Bone marrow (tissue), 2 donors: ENCODE results near the gene FYN.

Source experiments
- DNase-seq, 2 donors: peaks; one replicate each; lab custom pipeline; 2025; lab: John Stamatoyannopoulos, UW

The FYN gene

DNA sequence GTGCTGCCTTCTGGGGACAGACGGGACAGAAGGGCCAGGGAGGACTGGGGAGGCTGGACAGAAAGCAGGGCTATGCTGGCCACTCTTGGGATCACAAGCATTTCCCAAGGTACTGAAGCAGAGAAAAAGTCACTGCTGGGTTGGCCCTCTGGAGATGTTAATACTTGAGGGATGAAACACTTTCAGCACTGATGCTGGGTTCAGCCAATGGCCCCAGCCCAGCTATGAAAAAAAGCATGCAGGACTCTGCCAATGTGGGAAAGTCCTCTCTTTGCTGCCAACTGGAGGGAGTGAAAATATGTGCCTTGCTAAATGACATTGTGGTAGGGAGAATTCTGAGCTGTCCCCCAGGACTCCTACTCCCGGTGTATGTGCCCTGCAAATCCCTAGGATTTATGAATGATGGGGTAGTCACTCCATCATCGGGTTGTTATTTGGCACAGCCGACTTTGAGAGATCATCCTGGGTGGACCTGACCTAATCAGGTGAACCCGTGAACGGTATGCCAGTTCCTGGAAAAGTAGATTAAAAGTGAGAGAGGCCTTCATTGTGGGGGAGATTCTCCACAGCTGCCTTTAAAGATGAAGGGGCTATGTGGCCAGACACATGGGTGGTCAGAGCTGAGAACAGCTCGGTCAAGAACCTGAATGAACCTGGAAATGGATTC lies 147.7 kb downstream of the FYN start:
- DNase-seq: no peak

DNA sequence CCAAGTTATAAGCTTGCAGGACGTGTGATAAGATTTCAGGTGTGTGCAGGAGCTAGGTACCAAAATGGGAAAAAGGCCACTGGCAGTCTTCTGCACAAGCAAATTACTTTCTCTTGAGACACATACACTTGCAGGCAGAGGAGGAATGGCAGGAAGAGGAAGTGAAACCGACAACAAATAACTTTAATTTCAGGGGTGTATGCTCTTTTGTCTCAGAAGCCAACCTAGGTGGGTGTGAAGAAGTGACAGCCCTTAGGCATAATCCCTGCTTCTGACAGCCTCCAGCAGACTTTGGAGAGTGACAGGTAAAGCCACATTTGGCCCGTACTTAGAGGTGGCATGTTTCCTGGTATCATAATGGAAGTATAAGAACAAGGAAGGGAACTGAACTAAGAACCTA lies 148.7 kb downstream of the FYN start:
- DNase-seq: peak; percentile 7 to 45

DNA sequence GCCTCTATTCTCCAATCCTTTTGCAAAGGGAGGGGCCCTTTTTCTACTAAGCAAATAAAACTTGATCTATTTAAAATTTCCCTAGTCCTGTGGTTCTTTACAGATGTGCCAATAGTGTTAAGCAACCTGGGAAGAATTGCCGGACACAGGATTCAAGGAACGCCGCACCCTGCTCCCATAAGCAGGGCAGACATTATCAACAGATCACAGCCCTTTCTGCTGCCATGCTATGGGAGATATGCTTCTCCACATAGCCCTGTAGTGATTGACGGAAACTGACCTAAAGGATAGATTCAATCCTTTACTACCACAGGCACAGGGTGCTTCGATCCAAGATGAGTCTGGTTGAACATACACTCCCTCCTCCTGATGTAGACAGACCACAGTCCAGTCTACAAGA lies 149.2 kb downstream of the FYN start:
- no peak for DNase-seq

DNA sequence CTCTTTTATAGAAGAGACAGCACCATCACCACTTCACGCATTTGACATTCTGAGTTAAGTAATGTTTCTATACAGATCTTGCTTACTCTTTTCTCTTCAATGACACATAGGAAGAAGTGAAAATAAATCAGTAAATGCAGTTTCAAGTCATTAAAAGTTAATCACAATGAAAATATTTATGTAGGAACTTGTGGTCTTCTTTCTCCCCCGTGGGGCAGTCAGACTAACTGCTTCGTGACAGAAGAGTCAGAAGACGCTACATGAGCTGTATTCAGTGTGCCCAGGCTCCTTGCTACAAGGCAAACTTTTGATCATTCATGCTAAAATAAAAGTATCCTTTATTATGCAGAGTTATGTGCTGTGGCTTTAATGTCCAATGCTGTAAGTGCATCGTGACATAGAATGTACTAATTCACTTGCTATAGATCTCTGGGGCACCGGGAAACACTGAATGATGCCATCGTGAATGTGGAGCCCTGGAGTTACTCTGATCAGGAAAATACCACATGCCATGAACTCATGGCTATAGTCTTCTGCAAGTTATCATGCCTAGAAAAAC lies 149.8 kb downstream of the FYN start:
- DNase-seq: no peak

DNA sequence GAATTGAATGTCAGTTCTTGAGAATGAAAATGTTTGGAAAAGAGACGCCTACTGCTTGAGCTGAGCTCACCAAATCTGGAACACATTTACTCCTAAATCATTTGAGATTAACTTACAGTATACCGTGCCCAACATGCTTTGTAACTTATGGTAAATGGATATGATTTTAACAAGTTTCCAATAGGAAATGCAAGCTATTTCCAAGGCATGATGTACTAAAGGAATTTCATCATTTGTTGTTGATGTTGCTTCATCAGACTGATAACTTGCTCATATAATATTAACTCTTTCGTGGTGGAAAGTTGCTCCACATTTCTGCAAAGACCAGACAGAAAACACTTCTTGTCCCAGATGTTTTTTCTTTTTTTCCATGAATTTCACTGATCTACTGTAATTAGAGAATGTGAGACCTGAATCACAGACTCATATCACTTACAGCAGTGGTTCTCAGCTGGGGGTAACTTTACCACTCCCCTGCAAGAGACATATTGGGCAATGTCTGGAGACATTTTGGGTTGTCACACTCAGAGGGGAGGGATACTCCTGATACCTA lies 151.0 kb downstream of the FYN start:
- DNase-seq: no peak

DNA sequence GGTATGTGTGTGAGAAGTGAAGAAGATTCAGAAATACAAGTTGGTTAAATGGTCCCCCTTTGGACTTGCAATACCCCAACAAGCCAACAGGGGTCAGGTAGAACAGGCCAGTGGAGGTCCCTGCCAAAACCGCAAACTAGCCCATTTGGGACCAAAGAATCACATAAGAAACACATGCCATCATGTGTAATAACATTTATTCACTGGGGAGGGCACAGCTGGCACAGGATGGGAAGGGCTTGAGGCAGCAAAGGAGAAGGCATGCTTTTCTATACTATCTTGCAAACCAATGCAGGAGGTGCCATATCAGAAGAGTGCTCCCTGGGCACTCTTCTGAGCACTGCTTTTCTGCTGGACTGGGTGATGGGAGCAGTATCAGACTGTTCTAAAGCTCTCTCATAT lies 151.5 kb downstream of the FYN start:
- DNase-seq: peak in 1 of 2 donors; percentile 12

DNA sequence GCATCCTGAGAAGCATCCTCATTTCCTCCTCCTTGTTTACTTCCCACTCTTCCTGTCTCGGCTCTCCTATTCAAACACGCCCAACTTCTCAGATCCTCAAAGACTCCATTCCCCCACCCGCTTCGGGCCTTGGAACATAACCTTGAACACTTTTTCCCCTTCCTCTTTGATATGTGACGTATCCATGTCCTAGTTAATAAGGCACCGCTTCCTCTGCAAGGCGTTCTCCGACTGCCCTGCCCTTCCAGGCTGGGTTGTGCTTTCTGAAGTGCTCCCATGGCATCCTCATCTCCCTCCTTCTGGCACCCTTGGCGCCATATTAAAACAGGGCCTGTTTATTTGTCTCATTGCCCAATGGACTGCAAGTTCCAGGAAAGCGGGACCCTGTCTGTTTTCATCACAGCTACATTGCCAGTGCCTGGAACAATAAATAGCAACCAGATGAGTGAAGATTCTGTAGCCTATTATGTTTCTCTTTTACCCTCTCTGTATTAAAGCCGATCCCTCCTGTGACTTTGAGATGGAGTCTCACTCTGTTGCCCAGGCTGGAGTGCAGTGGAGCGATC lies 152.2 kb downstream of the FYN start:
- DNase-seq: no peak

DNA sequence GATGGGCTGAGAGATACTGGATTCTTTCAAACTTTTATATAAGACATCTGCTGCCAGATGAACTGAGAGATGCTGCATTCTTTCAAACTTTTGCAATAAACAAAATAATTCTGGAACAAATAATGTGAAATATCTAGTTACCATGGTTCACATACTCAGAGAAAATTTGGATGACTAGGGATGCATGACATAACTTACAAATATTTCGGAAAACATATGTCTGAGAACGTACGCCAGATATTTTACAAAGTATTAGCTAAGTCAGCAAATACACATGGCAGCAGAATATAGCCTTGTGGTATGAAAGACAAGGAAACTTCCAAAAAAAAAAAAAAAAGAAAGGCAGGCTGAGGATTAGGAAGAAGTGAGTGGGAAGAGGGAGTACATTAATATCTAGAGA lies 154.3 kb downstream of the FYN start:
- DNase-seq: no peak

DNA sequence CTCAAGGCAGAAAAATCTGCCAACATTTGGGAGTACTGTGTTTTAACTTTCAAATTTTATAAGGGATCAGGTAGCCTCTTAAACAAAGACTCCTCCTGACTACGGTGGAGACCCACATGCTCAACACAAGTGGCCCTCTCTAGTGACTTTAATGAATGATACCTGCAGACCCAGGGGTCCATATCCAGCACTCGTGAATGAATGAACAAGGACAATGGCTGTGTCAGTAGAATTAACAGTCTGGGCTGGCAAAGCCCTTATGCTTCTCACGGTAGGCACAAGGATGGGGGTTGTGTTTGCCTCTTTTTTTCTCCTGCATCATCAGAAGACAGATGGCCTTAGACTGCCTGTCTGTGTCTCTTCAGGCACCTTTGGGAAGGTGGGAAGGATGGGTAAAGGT lies 154.9 kb downstream of the FYN start:
- no peak for DNase-seq

DNA sequence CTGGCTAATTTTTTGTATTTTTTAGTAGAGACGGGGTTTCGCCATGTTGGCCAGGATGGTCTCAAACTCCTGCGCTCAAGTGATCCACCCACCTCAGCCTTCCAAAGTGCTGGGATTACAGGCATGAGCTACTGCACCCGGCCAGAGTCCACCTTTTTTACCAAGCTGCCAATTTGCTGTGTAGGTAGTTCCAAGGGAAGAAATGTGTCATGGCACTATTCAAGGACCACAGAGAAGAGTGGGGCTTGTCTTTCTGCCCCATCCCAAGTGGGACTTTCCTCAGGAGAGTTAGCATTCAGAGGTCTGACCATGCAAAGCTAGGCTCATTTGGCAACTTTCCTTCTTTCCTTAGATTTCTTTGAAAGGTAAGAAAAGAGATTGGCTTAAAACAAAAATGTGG lies 155.6 kb downstream of the FYN start:
- no peak for DNase-seq

DNA sequence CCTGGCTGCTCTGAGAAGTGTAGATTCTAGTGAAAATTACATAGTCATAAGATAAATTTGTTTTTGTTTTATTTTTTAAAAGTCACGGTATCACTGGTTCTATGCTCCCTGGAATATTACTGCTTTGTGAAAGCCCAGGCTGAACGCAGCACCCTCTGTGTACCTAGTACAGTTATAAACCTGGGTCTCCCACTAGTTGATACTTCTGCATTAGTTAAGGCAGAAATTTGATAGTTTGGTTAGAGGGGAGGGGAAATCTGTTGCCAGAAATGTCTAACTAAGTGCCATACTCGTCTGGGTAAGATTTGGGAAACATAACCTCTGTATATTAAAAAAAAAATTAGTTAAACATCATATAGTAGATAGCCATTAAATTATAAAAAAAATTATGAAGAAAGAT lies 156.9 kb downstream of the FYN start:
- no peak for DNase-seq

DNA sequence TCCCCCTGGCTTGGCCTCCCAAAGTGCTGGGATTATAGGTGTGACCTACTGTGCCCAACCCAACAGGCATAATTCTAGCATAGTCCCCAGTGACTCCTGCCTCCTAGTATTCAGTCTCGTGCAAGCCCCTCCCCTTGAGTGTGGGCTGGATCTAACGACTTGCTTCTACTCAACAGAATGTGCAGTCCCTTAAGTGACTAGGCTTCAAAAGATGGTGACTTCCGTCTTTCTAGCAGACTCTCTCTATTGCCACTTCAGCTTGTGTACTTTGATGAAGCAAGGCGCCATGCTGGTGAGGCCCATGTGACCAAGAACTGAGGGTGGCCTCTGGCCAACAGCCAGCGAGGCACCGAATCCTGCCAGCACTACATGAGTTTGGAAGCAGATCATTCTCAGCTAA lies 157.9 kb downstream of the FYN start:
- DNase-seq: no peak

DNA sequence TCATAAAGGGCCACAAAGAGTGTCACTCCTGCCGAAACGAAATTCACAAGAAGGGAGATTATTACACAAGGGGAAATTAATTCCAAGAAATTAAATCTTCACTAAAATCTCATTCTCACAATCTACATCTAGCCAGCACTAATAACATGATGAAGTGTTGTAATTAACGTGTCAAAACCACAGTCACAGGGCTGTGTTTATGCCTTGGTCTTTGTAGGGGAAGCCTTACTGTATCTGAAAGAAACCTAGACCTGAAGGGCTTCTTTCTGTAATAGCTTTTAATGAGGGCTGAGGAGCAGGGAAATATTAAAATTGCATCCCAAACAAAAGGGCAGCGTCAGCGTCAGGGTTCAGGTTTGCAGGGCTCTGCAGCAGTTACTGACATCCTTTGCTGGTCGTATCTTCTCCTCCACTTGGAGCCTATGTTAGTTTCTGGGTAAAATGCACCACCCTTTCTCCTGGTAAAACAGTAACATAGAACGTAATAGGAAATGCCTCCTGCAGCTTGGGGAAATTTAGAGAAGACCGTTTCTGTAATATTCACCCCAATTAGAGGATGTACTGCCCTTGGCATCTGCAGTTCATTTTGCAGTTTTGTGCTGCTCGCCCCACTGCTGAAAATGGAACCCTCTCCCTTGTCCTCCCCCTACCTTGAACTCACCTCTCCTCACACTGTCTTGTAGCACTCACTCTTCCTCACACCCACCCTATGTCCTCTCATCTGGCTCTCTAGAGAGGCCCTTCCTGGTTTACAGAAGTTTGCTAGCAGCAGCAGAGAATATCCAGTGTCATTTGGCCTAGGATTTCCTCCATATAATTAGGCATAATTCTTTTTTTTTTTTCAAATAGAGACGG lies 158.6 kb downstream of the FYN start:
- DNase-seq: no peak

DNA sequence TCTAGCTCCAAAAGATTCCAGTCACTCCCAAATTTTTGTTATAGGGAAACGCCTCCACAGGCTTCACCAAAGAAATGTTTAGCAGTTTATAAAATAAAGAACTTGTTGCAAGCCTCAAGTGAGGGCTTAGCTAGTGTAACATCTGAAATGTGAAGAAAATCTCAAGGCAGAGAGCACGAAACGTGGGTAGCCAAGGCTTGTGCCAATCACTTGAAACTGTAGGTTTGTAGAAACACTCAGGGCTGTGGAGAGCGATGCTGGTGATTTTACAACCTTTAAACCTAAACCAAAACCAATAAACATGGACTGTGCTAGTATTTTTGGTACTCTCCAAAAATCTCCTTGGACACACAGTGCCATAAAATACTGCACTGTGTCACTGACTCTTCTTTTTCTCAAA lies 159.4 kb downstream of the FYN start:
- DNase-seq: no peak

DNA sequence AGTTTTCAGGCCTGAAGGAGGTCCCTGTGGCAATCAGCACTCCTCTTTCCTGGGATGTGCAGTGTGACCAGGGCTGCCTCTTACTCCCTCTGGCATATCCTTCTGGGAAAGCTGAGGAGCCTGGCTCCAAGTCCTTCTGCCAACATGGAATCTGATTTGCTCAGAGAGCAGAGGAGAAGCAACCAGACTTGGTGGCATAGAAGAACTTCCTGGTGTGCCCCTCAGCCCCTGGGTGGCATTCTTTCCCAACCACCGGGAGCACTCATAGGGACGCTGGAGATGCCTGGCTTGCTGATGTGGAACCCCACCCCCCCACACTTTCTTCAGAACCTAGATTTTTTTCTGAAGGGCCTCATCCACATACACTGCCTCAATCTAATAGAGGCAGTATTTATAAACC lies 160.0 kb downstream of the FYN start:
- DNase-seq: no peak

DNA sequence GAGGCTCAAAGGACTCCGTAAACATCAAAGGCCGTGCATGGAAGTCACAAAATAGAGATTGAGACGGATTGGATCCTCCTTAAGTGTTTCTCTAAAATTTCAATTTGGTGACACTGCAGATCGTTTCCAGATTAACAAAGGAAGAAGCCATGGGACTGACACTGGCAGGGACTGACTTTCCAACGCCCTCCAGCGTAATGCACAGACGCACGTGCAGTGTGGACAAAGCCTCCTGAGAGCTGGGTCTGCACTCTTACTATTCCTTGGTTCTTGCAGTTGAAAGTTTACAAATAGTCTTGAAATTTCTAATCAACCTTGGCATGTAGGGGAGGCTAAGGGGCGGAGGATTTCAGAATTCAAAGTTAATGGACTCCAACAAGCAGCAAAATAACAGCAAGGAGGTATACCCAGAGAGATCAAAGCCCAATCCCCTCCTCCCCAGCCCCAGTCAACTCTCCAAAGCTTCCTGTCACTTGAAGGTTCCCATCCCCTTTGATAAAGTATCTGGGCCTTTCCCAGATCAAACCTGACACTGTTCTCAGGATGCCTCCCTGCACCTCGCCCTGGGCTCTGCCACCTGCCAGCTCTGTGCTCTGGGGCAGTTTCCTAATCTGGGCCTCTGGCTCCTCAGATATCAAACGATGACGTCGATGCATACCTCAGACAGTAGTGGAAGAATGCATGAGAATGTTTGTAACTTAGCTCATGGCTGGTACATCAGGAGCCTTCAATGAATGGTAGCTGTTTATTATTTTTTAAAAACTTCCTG lies 161.1 kb downstream of the FYN start:
- no peak for DNase-seq

DNA sequence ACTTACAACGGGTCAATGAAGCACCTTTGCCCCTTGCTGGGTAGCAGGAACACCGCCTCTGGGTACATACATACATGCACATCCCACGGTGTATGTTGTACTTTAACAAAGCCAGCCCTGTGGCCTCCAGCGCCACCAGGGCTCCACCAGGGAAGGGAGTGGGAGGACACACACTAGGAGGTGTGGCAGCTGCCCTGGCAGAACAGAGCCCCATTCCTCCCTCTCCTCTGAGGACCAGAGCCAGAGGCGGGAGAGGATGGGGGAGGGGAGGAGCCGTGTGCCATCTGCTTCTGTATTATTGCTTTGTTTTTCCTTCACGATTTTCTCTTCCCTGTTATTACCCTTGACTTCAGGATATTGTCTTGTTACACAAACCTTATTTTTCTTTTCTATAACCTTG lies 161.8 kb downstream of the FYN start:
- DNase-seq: no peak

DNA sequence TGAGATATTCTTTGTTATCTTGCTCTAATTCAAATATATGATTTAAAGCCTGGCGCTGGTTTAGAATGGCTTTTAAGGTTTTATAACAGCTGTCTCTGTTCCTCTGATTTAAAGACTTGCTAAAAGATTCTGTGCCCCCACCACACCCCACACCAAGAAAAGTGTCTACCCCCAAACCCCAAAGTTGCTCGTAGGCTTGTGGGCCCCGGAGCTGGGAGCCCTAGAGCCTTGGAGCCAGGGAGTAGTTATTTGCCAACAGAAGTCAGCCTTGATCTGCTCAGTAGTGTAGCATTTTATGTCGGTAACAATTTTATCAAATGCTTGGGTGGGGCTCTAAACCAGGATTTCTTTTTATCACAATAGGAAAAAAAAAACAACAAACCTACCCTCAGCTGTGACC lies 162.3 kb downstream of the FYN start:
- no peak for DNase-seq

DNA sequence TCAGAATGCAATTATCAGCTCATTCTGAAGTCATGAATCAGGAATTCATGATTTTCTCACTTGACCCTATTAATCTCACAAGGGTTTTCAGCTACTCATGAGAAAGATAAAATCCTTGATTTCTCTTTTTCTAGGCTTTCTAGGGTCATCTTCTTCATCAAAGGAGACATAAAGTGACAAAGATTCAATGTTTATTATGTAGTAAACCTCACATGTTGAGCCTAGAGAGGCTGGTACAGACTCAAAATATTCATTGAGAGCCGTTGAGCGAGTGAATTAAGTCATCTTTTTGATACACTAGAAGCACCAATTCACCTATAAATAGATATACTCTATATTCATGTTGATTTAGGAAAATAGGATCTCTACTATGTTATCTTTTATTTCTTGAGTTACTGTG lies 162.8 kb downstream of the FYN start:
- DNase-seq: no peak

DNA sequence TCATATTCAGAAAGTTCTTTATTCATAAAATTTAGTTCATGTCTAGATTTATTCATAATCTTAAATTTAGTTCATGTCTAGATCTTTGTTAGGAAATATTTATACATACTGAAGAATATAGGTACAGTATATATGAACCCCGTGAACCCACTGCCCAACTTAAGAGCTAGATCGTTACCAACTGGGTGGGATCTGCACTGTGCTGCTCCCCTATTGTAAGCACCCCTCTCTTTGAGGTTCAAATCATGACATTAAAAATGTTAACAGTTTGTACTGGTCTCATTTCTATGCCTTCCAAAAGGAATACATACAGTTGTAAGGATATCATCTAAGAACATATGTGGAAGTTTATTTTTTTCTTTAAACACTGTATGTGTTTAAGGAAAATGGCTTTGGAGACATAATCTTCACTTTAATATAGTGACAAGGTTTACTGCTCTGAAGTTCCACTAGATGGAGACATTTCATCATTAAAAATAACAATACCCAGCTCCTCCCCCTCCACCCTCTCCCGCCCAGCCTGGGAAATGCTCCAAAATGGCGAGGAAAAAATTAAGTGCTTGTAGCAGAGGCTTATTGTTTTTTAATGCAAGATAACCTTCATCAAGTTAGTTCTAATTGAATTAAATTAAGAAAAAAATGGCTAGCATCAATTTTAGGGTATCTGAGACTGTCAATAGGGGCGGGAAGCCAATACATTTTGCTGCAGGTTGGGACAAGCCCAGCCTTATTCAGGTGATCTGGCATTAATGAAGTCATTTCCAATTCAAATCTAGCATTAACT lies 163.4 kb downstream of the FYN start:
- peak; percentile 7 to 67 for DNase-seq

DNA sequence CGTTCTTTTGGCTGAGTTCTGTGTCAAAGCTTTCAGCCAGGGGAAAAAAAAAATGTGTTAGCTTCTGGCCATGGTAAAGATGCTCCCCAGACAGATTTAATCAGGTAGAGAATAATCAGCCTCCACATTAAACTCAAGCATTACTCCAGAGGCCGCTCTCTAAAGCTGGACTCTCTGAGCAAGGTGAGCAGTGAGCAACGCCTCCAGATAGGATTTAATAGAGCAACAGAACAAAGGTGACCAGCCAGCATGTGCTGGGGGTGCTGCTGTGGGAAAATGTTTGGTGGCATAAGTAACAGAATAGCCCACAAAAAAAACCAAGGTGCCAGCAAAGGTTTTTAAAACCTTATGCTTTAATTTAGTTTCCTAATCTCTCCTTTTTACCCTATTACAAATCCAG lies 164.1 kb downstream of the FYN start:
- no peak for DNase-seq
